Activated CD8-positive, alpha-beta memory T cell treated with anti-CD3 and anti-CD28 coated beads for 48 hours (primary cell): ENCODE results near the gene ZBP1.

ENCODE experiments used
- DNase-seq, 3 experiments: peaks; one replicate each; pipeline ENCODE4 v3.0.0-alpha.2; 2020; ENCODE audit warnings: low read depth in 2 of 3, low spot score in 2 of 3

ZBP1 gene

GRCh38 chr20:57658833-57659516 is 38.7 kb upstream of the ZBP1 start:
- DNase-seq: no peak

GRCh38 chr20:57658447-57658832 is 38.2 kb upstream of the ZBP1 start:
- DNase-seq: no peak

- DNase-seq: peak in 1 of 3 experiments; percentile 20
Measured at GRCh38 chr20:57657535-57658446, 37.6 kb upstream of the ZBP1 start.

GRCh38 chr20:57656821-57657534 is 36.8 kb upstream of the ZBP1 start:
- DNase-seq: no peak

- no peak for DNase-seq
Measured at GRCh38 chr20:57656252-57656820, 36.1 kb upstream of the ZBP1 start.

- DNase-seq: no peak
Measured at GRCh38 chr20:57655809-57656155, 35.6 kb upstream of the ZBP1 start.

GRCh38 chr20:57654998-57655808 is 35.0 kb upstream of the ZBP1 start:
- DNase-seq: no peak

GRCh38 chr20:57654363-57654997 is 34.3 kb upstream of the ZBP1 start:
- DNase-seq: peak in 1 of 3 experiments; percentile 38

- DNase-seq: no peak
Measured at GRCh38 chr20:57653910-57654309, 33.7 kb upstream of the ZBP1 start.

GRCh38 chr20:57653546-57653900 is 33.3 kb upstream of the ZBP1 start:
- DNase-seq: no peak

GRCh38 chr20:57652606-57653545 is 32.6 kb upstream of the ZBP1 start:
- DNase-seq: no peak

- no peak for DNase-seq
Measured at GRCh38 chr20:57651881-57652605, 31.8 kb upstream of the ZBP1 start.

GRCh38 chr20:57650756-57651483 is 30.7 kb upstream of the ZBP1 start:
- DNase-seq: no peak

GRCh38 chr20:57650266-57650665 is 30.0 kb upstream of the ZBP1 start:
- no peak for DNase-seq

- DNase-seq: no peak
Measured at GRCh38 chr20:57649617-57650015, 29.4 kb upstream of the ZBP1 start.

- no peak for DNase-seq
Measured at GRCh38 chr20:57648878-57649616, 28.8 kb upstream of the ZBP1 start.
